ENCODE measurements around the gene CD44.

The CD44 gene

DNA sequence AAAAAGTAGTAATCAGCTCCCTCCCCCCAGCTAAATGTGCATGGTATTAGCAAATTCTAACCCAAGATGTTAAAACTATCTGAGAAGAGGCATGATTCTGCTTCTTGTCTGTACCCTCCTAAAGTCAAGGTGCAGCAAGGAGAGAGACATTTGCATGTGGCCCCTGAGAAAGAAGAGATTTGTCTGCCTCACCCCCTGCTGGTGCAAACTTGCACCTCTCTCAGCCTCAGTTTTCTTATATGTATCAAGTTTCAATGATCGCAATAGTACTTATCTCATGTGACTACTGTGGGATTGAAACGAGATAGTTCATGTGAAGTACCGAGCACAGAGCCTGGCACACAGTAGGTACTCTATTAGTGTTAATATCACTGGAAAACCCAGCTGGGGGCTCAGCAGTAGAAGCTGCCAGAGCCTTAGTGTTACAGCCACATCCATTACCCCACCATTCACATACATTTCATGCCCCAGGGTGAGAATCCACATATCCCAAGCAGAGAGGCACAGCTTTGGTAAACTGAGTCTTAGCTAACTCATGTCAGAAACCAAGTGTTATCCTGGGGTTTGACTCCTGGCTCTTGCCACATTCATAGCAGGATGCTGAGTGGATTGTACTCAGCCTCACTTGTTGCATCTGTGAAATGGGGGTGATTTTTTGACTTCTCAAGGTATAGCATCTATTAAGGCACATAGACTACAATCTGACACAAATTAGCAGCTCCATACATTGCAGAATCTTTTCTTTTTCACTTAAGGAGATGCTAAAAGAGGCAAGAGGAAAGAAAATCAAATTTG is 24.9 kb downstream of the CD44 start:
- H3K4me3 ChIP-seq (ENCODE audit: low read depth, low read length), result no peak overlapping the region
- TF ChIP-seq, protein P1, sequence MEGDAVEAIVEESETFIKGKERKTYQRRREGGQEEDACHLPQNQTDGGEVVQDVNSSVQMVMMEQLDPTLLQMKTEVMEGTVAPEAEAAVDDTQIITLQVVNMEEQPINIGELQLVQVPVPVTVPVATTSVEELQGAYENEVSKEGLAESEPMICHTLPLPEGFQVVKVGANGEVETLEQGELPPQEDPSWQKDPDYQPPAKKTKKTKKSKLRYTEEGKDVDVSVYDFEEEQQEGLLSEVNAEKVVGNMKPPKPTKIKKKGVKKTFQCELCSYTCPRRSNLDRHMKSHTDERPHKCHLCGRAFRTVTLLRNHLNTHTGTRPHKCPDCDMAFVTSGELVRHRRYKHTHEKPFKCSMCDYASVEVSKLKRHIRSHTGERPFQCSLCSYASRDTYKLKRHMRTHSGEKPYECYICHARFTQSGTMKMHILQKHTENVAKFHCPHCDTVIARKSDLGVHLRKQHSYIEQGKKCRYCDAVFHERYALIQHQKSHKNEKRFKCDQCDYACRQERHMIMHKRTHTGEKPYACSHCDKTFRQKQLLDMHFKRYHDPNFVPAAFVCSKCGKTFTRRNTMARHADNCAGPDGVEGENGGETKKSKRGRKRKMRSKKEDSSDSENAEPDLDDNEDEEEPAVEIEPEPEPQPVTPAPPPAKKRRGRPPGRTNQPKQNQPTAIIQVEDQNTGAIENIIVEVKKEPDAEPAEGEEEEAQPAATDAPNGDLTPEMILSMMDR (IDR thresholded peaks at IDR 0.05; ENCODE audit: control insufficient read depth, extremely low read depth, insufficient read depth), result no peak
- no peak for DNase-seq (ENCODE audit: low read depth)

DNA sequence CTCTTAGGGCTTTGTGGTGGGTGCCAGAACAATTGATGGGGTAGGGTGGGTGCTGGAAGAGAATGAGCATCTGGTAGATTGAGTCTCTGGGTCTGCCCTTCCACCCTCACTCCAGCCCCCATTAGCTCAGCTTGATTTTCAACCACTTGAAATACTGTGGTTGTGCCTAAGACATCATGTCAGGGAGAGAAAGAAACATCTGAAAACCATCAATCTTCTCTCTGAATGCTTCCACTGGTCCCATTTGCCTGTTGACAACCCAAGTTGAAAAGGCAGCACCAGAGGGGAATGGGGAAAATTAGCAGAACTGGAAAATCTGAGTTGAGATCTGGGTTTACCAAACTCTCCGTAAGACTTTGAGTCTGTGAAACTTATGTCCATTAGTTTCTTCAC is 26.1 kb downstream of the CD44 start:
- TF ChIP-seq, protein P1 (IDR thresholded peaks at IDR 0.05; ENCODE audit: control insufficient read depth, extremely low read depth, insufficient read depth), result no peak
- no peak for DNase-seq (ENCODE audit: low read depth)
- H3K4me3 ChIP-seq (ENCODE audit: low read depth, low read length), result no peak overlapping the region

DNA sequence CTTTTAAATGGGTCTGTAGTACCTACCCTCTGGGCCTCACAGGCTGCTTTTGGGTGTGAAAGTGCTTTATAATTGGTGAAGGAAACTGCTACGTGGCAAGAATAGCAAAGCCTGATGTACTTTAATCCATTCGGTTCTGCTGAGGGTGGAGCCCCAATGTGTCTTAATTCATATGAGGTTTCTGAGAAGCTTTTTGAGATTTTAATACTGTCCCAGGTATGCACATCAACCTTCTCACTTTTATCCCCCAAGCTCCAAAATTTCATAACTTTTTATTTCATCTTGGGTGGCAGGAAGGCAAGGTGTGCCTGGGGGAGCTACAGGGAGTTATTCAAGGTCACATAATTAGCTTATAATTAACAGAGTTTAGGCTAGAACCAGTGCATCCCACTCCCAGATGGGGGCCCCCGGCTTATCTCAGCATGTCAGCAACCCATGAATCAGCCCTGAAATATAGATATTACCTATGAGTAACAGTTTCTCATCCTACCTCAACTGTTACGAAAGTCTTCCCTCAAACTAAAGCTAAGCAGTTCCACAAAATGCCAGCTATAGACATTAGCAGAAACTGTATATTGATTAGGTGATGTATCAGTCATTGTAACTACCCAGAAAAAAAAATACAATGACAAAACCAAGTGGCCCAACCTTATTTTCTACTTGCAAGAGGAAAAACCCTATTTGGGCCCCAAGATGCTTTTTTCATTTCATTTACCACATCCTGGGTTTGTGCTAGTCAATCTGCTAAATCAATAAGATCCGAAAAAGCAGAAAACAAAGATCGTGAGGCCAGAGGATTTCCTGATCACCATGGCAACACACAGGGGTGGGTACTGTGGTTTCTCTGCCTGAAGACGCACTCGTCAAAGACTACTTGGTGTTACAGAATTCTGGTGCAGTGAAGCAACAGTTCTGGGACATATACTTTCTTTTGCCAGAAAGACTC is 26.7 kb downstream of the CD44 start:
- DNase-seq (ENCODE audit: low read depth), result no peak
- TF ChIP-seq, protein P1 (IDR thresholded peaks at IDR 0.05; ENCODE audit: control insufficient read depth, extremely low read depth, insufficient read depth), result no peak
- H3K4me3 ChIP-seq (ENCODE audit: low read depth, low read length), result no peak overlapping the region

DNA sequence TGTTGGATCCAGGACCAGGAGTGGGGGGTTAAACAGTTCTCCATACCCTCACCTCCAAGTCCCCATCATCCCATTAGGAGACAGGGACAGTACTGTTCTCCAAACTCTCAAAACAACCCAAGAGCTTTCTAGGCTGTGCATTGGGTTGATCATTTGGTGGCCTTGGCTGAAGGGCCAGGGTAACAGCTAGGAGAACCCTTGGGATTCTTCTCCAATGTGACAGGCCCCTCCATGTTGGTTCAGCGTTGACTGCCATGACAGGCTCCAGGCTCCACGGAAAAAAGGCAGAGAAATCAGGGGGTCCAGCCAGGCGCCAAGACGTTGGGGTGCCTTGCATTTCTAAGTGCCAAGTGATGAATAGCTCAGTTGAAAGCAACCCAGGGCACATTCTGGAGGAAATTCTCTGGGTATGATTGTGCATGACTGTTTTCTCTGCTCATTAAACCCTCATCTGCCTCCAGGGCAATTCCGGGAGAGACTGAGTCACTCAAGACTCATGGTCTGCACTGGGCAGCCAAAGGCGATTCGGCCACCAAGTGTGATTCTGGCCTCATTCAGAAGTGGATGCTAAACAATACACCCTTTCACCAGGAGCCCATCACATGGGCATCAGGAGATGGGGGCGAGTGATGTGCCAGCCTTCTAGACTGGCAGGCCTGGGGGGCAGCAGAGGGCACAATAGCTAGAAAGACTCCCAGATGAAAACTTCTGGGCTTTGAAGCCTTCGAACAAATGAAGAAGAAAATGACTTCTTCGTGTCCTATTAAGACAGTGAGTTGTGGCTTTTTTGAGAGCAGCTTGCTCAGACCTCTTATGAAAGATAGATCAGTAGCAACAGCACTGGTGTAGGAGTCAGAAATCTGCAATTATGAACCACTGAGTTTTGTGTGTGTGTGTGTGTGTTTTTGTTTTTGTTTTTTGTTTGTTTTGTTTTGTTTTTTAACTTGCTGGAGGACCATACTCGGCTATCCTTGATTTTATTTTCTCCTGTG is 27.7 kb downstream of the CD44 start:
- no peak for DNase-seq (ENCODE audit: low read depth)
- TF ChIP-seq, protein P1 (IDR thresholded peaks at IDR 0.05; ENCODE audit: control insufficient read depth, extremely low read depth, insufficient read depth), result no peak
- H3K4me3 ChIP-seq (ENCODE audit: low read depth, low read length), result no peak overlapping the region

DNA sequence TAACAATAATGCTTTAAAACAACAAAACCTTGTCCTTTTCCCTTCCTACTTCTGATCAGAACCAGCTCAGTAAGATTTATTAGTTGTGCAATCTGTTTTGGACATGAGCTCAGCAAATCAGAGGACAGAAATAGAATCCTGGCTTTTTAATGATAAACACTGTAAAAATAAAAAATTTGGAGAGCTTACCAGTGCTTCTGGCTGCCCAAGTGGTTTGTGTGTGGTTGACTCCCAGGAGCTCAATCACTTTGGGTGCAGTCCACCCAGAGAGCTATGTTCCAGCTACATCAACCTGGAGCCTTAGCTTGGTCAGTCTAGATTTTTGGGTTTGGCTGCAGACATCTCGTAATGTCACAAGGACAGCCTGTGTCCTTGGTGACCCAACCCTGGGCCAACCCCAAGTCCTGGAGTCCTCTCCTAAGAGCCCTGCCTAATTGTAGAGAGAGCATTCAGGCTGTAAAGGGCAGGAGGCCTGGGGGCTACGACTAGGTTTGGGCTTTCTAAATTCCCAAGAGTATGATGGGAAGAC is 28.5 kb downstream of the CD44 start:
- TF ChIP-seq, protein P1 (IDR thresholded peaks at IDR 0.05; ENCODE audit: control insufficient read depth, extremely low read depth, insufficient read depth), result no peak
- H3K4me3 ChIP-seq (ENCODE audit: low read depth, low read length), result no peak overlapping the region
- no peak for DNase-seq (ENCODE audit: low read depth)

DNA sequence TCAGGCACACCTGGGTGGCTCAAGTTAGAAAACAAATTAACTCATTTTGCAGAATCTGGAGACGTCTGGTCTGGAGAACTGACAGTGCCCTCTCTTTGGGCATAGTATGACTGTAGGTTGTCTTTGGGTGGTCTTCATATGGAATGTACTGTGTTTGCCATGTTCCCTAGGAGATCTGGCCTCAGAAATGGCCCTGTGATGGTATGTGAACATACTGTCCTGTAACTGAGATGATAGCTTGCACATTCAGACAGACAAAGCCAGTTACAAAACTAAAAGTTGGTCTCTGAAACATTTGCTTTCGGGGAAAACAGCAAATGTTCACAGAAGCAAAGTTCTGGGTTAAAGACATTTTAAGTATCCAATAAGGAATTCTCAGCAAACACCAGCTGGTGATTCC is 29.7 kb downstream of the CD44 start:
- no peak for DNase-seq (ENCODE audit: low read depth)
- TF ChIP-seq, protein P1 (IDR thresholded peaks at IDR 0.05; ENCODE audit: control insufficient read depth, extremely low read depth, insufficient read depth), result no peak
- H3K4me3 ChIP-seq (ENCODE audit: low read depth, low read length), result no peak overlapping the region

Measured in LNCaP clone FGC (cell line).